Right lobe of liver (tissue), 6 donors: ENCODE data around the gene ELOVL6. TPM values are rescaled to one million over a fixed set of nuclear protein-coding genes. Genes with fewer than 3 reads are reported as not detected.

ENCODE experiments used
- ATAC-seq, 4 donors: fragments of 200-7000 bp; cut with Tn5 transposase; one replicate each; pipeline ENCODE4 v1.9.1; 2020; ENCODE audit warnings: mild to moderate bottlenecking in 4 of 4, moderate library complexity in 4 of 4
- DNase-seq, 3 donors: peaks; one replicate each; pipeline ENCODE4 v3.0.0-alpha.2; 2020
- H3K27ac ChIP-seq, 3 donors: fragments of 200-600 bp; one replicate each; pipeline ENCODE4 v1.8.0; 2022
- H3K27me3 ChIP-seq, 2 donors: fragments of 200-600 bp; one replicate each; pipeline ENCODE4 v1.8.0; 2022
- H3K36me3 ChIP-seq, 4 donors: fragments of 200-600 bp; sonication (generic) in 1 of 4; one replicate each; pipeline versions ENCODE4 v1.5.1 to v1.8.0; 2017 to 2022; ENCODE audit warnings: control low read depth in 1 of 4
- H3K4me1 ChIP-seq, 4 donors: fragments of 200-600 bp; sonication (generic) in 1 of 4; one replicate each; pipeline versions ENCODE4 v1.5.1 to v1.8.0; 2017 to 2022; ENCODE audit warnings: control low read depth in 1 of 4
- H3K4me3 ChIP-seq, 3 donors: fragments of 200-600 bp; one replicate each; pipeline ENCODE4 v1.8.0; 2022
- H3K9me3 ChIP-seq, 4 donors: fragments of 200-600 bp; sonication (generic) in 1 of 4; one replicate each; pipeline versions ENCODE4 v1.5.1 to v1.8.0; 2017 to 2022; ENCODE audit warnings: control low read depth in 1 of 4
- CTCF ChIP-seq, 4 donors: fragments of 200-600 bp in 3 of 4; fragments of 450-650 bp in 1 of 4; IDR thresholded peaks; one replicate each; pipeline versions ENCODE4 v1.5.1 to v1.8.0; 2016 to 2022; ENCODE audit warnings: antibody characterized with exemption in 4 of 4, mild to moderate bottlenecking in 2 of 4
- POLR2A ChIP-seq: fragments of 450-650 bp; IDR thresholded peaks from one replicate; pipeline ENCODE4 v1.6.1; 2017; ENCODE audit warnings: antibody characterized with exemption, mild to moderate bottlenecking
- WGBS: methylation state at CpG from one replicate; pipeline ENCODE4 v1.1.6; 2018; ENCODE audit warnings: low coverage, low lambda C conversion rate; ENCODE audit not compliant: insufficient coverage; ENCODE audit errors: missing lambda C conversion rate; 5-methylcytosine and 5-hydroxymethylcytosine counted together
- intact Hi-C, 2 donors: fragments of 100-400 bp; cut with DNase I; formaldehyde crosslinking; loops; one replicate each; pipeline versions ENCODE4 v1.11.2 to v1.14.1; 2022
- total RNA-seq, 6 experiments: library from RNA; depleted of rRNA in 2 of 6; stranded (reverse); fragments of >200 nt in 2 of 6; fragmentation: NEBNext Ultra II Directional in 3 of 6; extraction: Animal tissue kit (Norgen Biotek cat#: 25700) in 3 of 6; gene quantifications; one replicate each; pipeline versions ENCODE4 v1.1.0 to v1.2.4, GENCODE V29; 2016 to 2023
- donor health status: DM: no; HTN: yes; CAD: no.
- donor health status: DM: no; HTN: no; CAD: no.
- donor health status: DM: no; HTN: no; CAD: no.
- donor health status: DM: no; HTN: yes; CAD: no.
- donor health status: DM: no; HTN: yes; CAD: no.

Gene ELOVL6
- total RNA-seq, 6 experiments from 2014 or later = 21.5 to 94.8 (median 31.2) TPM

GRCh38 chr4:110002326-110002725, 196.1 kb downstream of the ELOVL6 start:
- Histone ChIP-seq H3K9me3 (no peaks in the 10 kb centered on the region), H3K27me3 (no peaks in the 10 kb centered on the region), H3K27ac (no peak overlapping the region), H3K36me3 (no peaks in the 10 kb centered on the region), H3K4me3 (no peak overlapping the region), H3K4me1 (peaks cover 0 to 17% (median 7%) of the 10 kb centered on the region in 4 donors)
- ATAC-seq = no peak
- no peak for DNase-seq
- intact Hi-C loops = loop anchor here in 1 of 2 donors (10.0 kb wide), 1 partner anchor 312 kb away; no protein-coding TSS in a partner anchor
- 48% methylated on average over 3 of the region's 3 CpGs for WGBS
- TF ChIP-seq POLR2A (no peak), CTCF (IDR thresholded peaks at IDR 0.05) (no peak)

- H3K27ac ChIP-seq = peak overlapping the region in 1 of 3 donors; percentile 22
- no peaks in the 10 kb centered on the region for H3K4me1 ChIP-seq
- TF ChIP-seq POLR2A (no peak), CTCF (IDR thresholded peaks at IDR 0.05) (no peak)
- intact Hi-C loops = loop anchor here in 1 of 2 donors (10.0 kb wide), 1 partner anchor 515 kb away; no protein-coding TSS in a partner anchor
- peak in 1 of 3 donors; percentile 22 for DNase-seq
- no peak overlapping the region for H3K4me3 ChIP-seq
- H3K9me3 ChIP-seq = no peaks in the 10 kb centered on the region
- no peaks in the 10 kb centered on the region for H3K36me3 ChIP-seq
- 33% methylated on average over 1 of the region's 9 CpGs for WGBS
- ATAC-seq = peak; percentile 75 to 86 (median 79)
- H3K27me3 ChIP-seq = no peaks in the 10 kb centered on the region
These were observed 198.9 kb downstream of the ELOVL6 start for GRCh38 chr4:109999585-109999912.

- TF ChIP-seq CTCF (IDR thresholded peaks at IDR 0.05) (peak; percentile 69 to 84 (median 76)), POLR2A (no peak)
- WGBS = 20% methylated on average over 3 of the region's 3 CpGs
- intact Hi-C loops = loop anchor here in 1 of 2 donors (10.0 kb wide), 1 partner anchor 516 kb away; no protein-coding TSS in a partner anchor
- H3K4me1 ChIP-seq = no peaks in the 10 kb centered on the region
- H3K36me3 ChIP-seq = no peaks in the 10 kb centered on the region
- no peaks in the 10 kb centered on the region for H3K27me3 ChIP-seq
- H3K9me3 ChIP-seq = no peaks in the 10 kb centered on the region
- ATAC-seq (peak; percentile 86 to 93 (median 91)), DNase-seq (no peak)
- H3K4me3 ChIP-seq = no peak overlapping the region
- H3K27ac ChIP-seq = peak overlapping the region in 1 of 3 donors; percentile 22
These were observed 199.4 kb downstream of the ELOVL6 start for GRCh38 chr4:109998867-109999584.

GRCh38 chr4:109996526-109996925, 201.9 kb downstream of the ELOVL6 start:
- no peak for ATAC-seq
- Histone ChIP-seq H3K27me3 (no peaks in the 10 kb centered on the region), H3K4me1 (no peaks in the 10 kb centered on the region), H3K36me3 (no peaks in the 10 kb centered on the region), H3K27ac (no peak overlapping the region), H3K4me3 (no peak overlapping the region), H3K9me3 (no peaks in the 10 kb centered on the region)
- WGBS = 10% methylated on average over 1 of the region's 3 CpGs
- intact Hi-C loops = loop anchor here in 1 of 2 donors (10.0 kb wide), 1 partner anchor 518 kb away; no protein-coding TSS in a partner anchor
- DNase-seq = no peak
- no peak for TF ChIP-seq CTCF (IDR thresholded peaks at IDR 0.05)
- TF ChIP-seq POLR2A = no peak
